ENCODE data around the gene IMMP2L.

GRCh38 chr7:110681941-110682340 is 880.4 kb downstream of the IMMP2L start:
- TF ChIP-seq CTCF (conservative IDR thresholded peaks at IDR 0.05; ENCODE audit: low read depth, low read length) (no peak), POLR2A (IDR thresholded peaks at IDR 0.05; ENCODE audit: low read depth, low read length) (no peak), MXI1 (IDR thresholded peaks at IDR 0.05; ENCODE audit: borderline replicate concordance, low read depth, low read length) (no peak)
